Astrocyte (in vitro differentiated cells and primary cell): ENCODE measurements around the gene ING2. TPM values are rescaled to one million over a fixed set of nuclear protein-coding genes. Genes with fewer than 3 reads are reported as not detected.

Experiments used
- DNase-seq: peaks from one replicate; pipeline ENCODE4 v3.0.0-alpha.2; 2010; ENCODE audit warnings: low read depth
- FAIRE-seq: peaks from 2 replicates; lab custom pipeline; 2011; peaks lifted over from hg19 to GRCh38; lab: Jason Lieb, UNC
- H2AFZ ChIP-seq: 2 replicates; pipeline ENCODE4 v1.6.0; 2012; ENCODE audit warnings: low read depth, low read length, inconsistent platforms
- H3K27ac ChIP-seq: 2 replicates; pipeline ENCODE4 v1.5.1; 2011; ENCODE audit warnings: low read depth, low read length, inconsistent platforms
- H3K27me3 ChIP-seq: 2 replicates; pipeline ENCODE4 v1.6.0; 2011; ENCODE audit warnings: low read length, inconsistent platforms; ENCODE audit not compliant: insufficient read depth
- H3K36me3 ChIP-seq: 2 replicates; pipeline ENCODE4 v1.5.1; 2011; ENCODE audit warnings: low read length, inconsistent platforms; ENCODE audit not compliant: insufficient read depth
- H3K4me1 ChIP-seq: 2 replicates; pipeline ENCODE4 v1.5.1; 2011; ENCODE audit warnings: low read length, inconsistent platforms; ENCODE audit not compliant: insufficient read depth
- H3K4me2 ChIP-seq: 2 replicates; pipeline ENCODE4 v1.6.0; 2012; ENCODE audit warnings: low read length, inconsistent platforms
- H3K4me3 ChIP-seq: 2 replicates; pipeline ENCODE4 v1.5.1; 2011; ENCODE audit warnings: low read depth, mild to moderate bottlenecking, low read length, inconsistent platforms; ENCODE audit not compliant: insufficient read depth
- H3K79me2 ChIP-seq: 2 replicates; pipeline ENCODE4 v1.6.0; 2012; ENCODE audit warnings: mild to moderate bottlenecking, low read length, inconsistent platforms; ENCODE audit not compliant: insufficient read depth
- H3K9ac ChIP-seq: 2 replicates; pipeline ENCODE4 v1.6.0; 2012; ENCODE audit warnings: mild to moderate bottlenecking, low read length, inconsistent platforms
- H3K9me3 ChIP-seq: 2 replicates; pipeline ENCODE4 v1.5.1; 2012; ENCODE audit warnings: low read depth, mild to moderate bottlenecking, low read length, inconsistent platforms; ENCODE audit not compliant: insufficient read depth
- H4K20me1 ChIP-seq: 2 replicates; pipeline ENCODE4 v1.6.0; 2012; ENCODE audit warnings: low read length, inconsistent platforms; ENCODE audit not compliant: insufficient read depth
- H3K27ac Mint-ChIP-seq: one replicate; pipeline ENCODE4 v1.8.0; 2021; ENCODE audit warnings: mild to moderate bottlenecking, mixed read lengths; ENCODE audit not compliant: unreplicated experiment
- H3K27me3 Mint-ChIP-seq: one replicate; pipeline ENCODE4 v1.8.0; 2021; ENCODE audit warnings: low read depth, mixed read lengths; ENCODE audit not compliant: unreplicated experiment
- H3K36me3 Mint-ChIP-seq: one replicate; pipeline ENCODE4 v1.8.0; 2021; ENCODE audit warnings: low read depth, mixed read lengths; ENCODE audit not compliant: unreplicated experiment
- H3K4me1 Mint-ChIP-seq: one replicate; pipeline ENCODE4 v1.8.0; 2021; ENCODE audit warnings: low read depth, mixed read lengths; ENCODE audit not compliant: unreplicated experiment
- H3K4me3 Mint-ChIP-seq: one replicate; pipeline ENCODE4 v1.8.0; 2021; ENCODE audit warnings: mild to moderate bottlenecking, moderate library complexity, mixed read lengths; ENCODE audit not compliant: unreplicated experiment
- H3K9me3 Mint-ChIP-seq: one replicate; pipeline ENCODE4 v1.8.0; 2021; ENCODE audit warnings: mild to moderate bottlenecking, mixed read lengths; ENCODE audit not compliant: unreplicated experiment
- EZH2 ChIP-seq: IDR thresholded peaks from 2 replicates; pipeline ENCODE4 v1.6.1; 2012; ENCODE audit warnings: mild to moderate bottlenecking, low read length, inconsistent platforms; ENCODE audit not compliant: insufficient read depth
- total RNA-seq: library from RNA; stranded (reverse); gene quantifications from 2 replicates; pipeline ENCODE4 v1.2.1, GENCODE V29; 2021
- TF ChIP-seq, protein P1 (sequence below): IDR thresholded peaks from 2 replicates; pipeline ENCODE4 v1.5.1; 2011; ENCODE audit warnings: low read depth, mild to moderate bottlenecking, inconsistent platforms, low read length, moderate library complexity; ENCODE audit not compliant: insufficient read depth

The ING2 gene
- total RNA-seq, 1 donor from 2014 or later, result 10.3 TPM

DNA sequence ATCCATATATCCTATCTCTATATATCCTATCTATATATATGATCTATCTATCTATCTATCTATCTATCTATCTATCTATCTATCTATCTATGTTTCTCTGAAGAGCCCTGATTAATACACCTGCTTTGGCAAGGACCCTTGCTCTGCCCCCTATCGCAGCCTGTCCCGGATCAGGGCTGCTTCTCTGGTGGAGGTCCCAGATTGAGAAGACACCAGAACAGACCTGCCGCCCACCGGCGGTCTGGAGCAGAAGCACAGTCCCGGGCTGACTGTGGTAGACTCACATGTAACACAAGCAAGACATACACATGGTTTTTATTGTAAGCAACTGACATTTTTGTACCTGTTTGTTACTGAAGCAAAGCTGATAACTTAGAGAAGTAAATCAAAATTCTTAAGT lies 52.8 kb downstream of the ING2 start:
- no peak overlapping the region for H2AFZ ChIP-seq
- FAIRE-seq, result no peak
- no peak overlapping the region for H3K4me2 ChIP-seq
- no peak for DNase-seq
- H3K79me2 ChIP-seq, result no peaks in the 10 kb centered on the region
- no peak overlapping the region for H3K4me3 ChIP-seq
- no peak for TF ChIP-seq EZH2
- H3K4me1 ChIP-seq, result no peaks in the 10 kb centered on the region
- H3K27ac ChIP-seq, result no peak overlapping the region
- Mint-ChIP-seq H3K9me3 (no peaks in the 10 kb centered on the region), H3K27ac (no peak overlapping the region), H3K27me3 (peaks cover 7% of the 10 kb centered on the region), H3K36me3 (no peaks in the 10 kb centered on the region), H3K4me1 (no peaks in the 10 kb centered on the region), H3K4me3 (no peak overlapping the region)
- H3K36me3 ChIP-seq, result no peaks in the 10 kb centered on the region
- H3K27me3 ChIP-seq, result peaks cover 4% of the 10 kb centered on the region
- no peak overlapping the region for H3K9ac ChIP-seq
- H3K9me3 ChIP-seq, result no peaks in the 10 kb centered on the region
- no peaks in the 10 kb centered on the region for H4K20me1 ChIP-seq

DNA sequence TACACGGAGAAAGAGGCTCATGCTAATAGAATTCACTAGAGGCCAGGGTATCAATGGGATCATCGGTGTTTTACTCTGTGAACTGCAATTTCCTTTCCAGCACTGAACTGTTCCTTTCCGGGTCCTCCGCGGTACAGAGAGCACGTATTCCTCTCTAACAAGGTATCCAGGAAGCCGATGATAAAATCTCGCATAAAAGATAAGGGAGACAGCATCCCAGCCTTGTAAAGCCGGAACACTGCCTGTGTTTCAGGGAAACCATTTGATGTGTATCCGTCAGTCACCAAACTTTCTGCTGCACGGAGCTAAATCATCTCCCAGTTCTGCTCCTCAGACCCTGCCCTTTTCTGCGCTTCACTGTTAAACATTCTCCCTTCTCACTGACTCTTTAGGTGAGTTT lies 54.0 kb downstream of the ING2 start:
- no peak overlapping the region for H3K9ac ChIP-seq
- TF ChIP-seq, protein P1, sequence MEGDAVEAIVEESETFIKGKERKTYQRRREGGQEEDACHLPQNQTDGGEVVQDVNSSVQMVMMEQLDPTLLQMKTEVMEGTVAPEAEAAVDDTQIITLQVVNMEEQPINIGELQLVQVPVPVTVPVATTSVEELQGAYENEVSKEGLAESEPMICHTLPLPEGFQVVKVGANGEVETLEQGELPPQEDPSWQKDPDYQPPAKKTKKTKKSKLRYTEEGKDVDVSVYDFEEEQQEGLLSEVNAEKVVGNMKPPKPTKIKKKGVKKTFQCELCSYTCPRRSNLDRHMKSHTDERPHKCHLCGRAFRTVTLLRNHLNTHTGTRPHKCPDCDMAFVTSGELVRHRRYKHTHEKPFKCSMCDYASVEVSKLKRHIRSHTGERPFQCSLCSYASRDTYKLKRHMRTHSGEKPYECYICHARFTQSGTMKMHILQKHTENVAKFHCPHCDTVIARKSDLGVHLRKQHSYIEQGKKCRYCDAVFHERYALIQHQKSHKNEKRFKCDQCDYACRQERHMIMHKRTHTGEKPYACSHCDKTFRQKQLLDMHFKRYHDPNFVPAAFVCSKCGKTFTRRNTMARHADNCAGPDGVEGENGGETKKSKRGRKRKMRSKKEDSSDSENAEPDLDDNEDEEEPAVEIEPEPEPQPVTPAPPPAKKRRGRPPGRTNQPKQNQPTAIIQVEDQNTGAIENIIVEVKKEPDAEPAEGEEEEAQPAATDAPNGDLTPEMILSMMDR, result no peak
- no peak for TF ChIP-seq EZH2
- no peak overlapping the region for H2AFZ ChIP-seq
- no peak for DNase-seq
- H3K4me3 ChIP-seq, result no peak overlapping the region
- peaks cover 4% of the 10 kb centered on the region for H3K27me3 ChIP-seq
- H3K36me3 ChIP-seq, result no peaks in the 10 kb centered on the region
- no peaks in the 10 kb centered on the region for H3K79me2 ChIP-seq
- H3K4me3 Mint-ChIP-seq, result no peak overlapping the region
- no peak overlapping the region for H3K27ac ChIP-seq
- no peak overlapping the region for H3K27ac Mint-ChIP-seq
- no peaks in the 10 kb centered on the region for H3K36me3 Mint-ChIP-seq
- no peaks in the 10 kb centered on the region for H3K9me3 ChIP-seq
- no peaks in the 10 kb centered on the region for H3K4me1 Mint-ChIP-seq
- H3K9me3 Mint-ChIP-seq, result no peaks in the 10 kb centered on the region
- no peaks in the 10 kb centered on the region for H3K4me1 ChIP-seq
- FAIRE-seq, result no peak
- peaks cover 7% of the 10 kb centered on the region for H3K27me3 Mint-ChIP-seq
- no peaks in the 10 kb centered on the region for H4K20me1 ChIP-seq
- no peak overlapping the region for H3K4me2 ChIP-seq

DNA sequence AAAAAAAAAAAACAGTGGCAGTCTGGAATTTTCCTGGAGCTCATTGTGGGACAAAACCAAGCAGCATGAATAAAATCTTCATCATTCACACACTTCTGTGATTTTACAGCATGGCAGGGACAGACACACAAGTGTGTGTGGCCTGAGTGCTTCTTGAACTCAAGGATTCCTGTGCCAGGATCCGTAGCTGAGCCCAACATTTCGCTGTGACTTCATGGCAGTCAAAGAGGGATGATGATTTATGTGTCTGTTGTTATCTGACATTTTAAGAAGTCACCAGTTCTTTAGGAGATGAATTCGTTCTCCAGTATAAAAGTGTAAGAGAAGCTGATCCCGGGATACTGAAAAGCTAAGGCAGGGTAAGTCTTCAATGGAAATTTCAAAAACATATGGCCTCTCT lies 57.0 kb downstream of the ING2 start:
- no peak for DNase-seq
- no peak overlapping the region for H3K4me3 Mint-ChIP-seq
- no peaks in the 10 kb centered on the region for H4K20me1 ChIP-seq
- no peak overlapping the region for H3K4me2 ChIP-seq
- no peak overlapping the region for H3K27ac ChIP-seq
- peaks cover 17% of the 10 kb centered on the region for H3K27me3 Mint-ChIP-seq
- H3K9me3 ChIP-seq, result no peaks in the 10 kb centered on the region
- H3K4me1 Mint-ChIP-seq, result no peaks in the 10 kb centered on the region
- H3K4me3 ChIP-seq, result no peak overlapping the region
- H3K27ac Mint-ChIP-seq, result no peak overlapping the region
- peaks cover 8% of the 10 kb centered on the region for H3K27me3 ChIP-seq
- H3K36me3 Mint-ChIP-seq, result no peaks in the 10 kb centered on the region
- H3K9me3 Mint-ChIP-seq, result no peaks in the 10 kb centered on the region
- H3K9ac ChIP-seq, result no peak overlapping the region
- H3K36me3 ChIP-seq, result no peaks in the 10 kb centered on the region
- no peak for FAIRE-seq
- H2AFZ ChIP-seq, result no peak overlapping the region
- no peaks in the 10 kb centered on the region for H3K79me2 ChIP-seq
- TF ChIP-seq, protein P1, result no peak
- no peak for TF ChIP-seq EZH2
- no peaks in the 10 kb centered on the region for H3K4me1 ChIP-seq

Other genes starting within 250 kb of the ING2 start
- not detected in 2 replicates for gene CLDN22, start 184.8 kb upstream of the ING2 start, total RNA-seq
- gene CLDN24, start 182.6 kb upstream of the ING2 start, total RNA-seq, result not detected in 2 replicates
- gene CDKN2AIP, start 60.4 kb upstream of the ING2 start, total RNA-seq, result 9.6 and 11.6 TPM in 2 replicates
- gene RWDD4, start 154.1 kb downstream of the ING2 start, total RNA-seq, result 19.2 and 19.4 TPM in 2 replicates
- gene TRAPPC11, start 154.2 kb downstream of the ING2 start, total RNA-seq, result 26.3 and 26.5 TPM in 2 replicates